AG08395 (cell line): ENCODE data around the gene POLR2I.
"Not testable (repeated sequence)": the region's sequence is repeated elsewhere in the genome, so short reads cannot be mapped to it uniquely, and the experiment has no call there.

Experiments
- DNase-seq: peaks from one replicate; pipeline ENCODE4 v3.0.0; 2012; ENCODE audit warnings: mixed read lengths, low spot score

POLR2I gene

DNA sequence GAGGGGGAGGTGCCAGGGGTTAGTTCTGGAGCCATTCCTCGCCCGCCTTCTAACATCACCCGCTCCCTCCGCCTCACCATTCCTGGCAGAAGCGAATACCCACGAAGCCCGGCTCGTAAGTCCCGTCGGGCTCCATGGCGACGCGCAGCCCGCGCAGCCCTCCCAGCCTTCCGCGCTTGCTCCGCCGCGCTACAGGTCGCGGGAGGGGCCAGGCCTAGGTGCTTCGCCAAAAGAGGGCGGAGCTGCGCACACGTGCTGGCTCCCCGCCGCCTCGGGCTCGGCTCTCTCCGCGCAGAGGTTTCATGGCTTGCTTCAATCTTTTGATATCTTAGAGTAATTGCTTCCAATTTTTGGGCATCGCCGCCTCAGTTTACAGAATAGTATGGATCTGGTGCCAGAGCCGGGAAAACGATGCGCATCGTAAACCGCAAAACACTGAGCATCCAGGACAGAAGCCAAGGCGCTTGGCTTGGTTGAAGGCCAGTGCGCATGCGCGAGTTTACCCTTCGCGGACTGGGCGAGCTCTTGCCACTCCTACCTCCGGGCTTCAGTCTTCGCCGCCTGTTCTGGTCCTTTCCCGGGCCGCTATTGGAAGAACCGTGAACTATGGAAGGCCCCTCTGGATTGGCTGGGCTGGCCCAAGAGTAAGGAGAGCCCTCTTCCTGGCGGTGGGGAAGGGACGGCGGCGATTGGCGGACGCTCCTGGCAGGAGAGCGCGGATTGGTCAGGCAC is at the start of gene POLR2I:
TSS of gene POLR2I (minus strand) at position 155 of the 732 bp plus-strand sequence. CDS start at position 136, 19 bp downstream.
- peak; percentile 99 for DNase-seq

GRCh38 chr19:36163813-36164212 is 49.1 kb upstream of the POLR2I start:
- DNase-seq, result no peak

- no peak for DNase-seq
Measured at GRCh38 chr19:36160821-36161596, 46.3 kb upstream of the POLR2I start.

DNA sequence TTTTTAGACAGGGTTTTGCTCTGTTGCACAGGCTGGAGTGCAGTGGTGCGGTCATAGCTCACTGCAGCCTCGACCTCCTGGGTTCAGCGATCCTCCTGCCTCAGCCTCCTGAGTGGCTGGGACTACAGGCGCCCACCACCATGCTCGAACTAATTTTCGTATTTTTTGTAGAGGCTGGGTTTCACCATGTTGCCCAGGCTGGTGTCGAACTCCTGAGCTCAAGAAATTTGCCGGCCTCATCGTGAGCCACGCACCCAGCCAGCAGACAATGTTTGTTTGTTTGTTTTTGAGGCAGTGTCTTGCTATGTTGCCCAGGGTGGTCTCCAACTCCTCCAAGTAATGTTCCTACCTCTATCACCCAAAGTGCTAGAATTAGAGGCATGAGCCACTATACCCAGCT is 38.5 kb upstream of the POLR2I start:
- no peak for DNase-seq

DNA sequence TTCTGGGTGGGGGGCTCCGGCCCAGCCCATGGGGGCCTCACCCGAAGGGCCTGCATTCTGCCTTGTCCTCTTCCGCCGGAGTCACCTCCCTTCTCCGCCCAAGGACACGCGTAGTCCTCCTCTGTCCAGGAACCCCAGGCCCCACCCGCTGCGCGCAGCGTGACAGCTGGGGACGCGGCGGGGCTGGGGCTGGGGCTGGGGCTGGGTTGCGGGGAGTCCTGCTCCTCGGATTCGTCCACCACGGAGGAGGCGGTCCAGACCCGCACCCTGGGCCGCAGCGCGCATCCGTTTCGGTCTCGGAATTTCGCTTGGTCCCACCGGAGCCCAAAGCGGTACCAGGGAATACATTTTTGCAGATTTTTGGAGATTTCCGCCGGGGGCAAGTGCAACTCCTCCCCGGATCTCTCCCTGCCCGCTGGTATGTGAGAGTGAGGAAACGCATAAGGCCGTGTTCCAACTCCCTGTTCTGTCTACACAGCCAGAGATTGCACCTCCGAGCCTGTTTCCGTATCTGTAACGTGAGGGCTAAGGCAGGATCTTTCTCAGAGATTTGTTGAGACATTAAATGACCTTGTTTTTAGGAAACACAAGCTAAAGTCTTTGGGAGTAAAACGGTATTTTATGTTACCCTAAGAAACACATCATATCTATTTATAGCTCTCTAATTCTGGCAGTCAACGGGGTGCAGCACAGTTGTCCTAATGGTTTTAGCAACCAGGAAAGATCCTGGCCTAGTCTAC is 37.8 kb upstream of the POLR2I start, which contains the start of gene COX7A1:
TSS of gene COX7A1 (minus strand) at position 96 of the 740 bp plus-strand sequence. CDS start at position 56, 40 bp downstream.
- peak; percentile 74 for DNase-seq

DNA sequence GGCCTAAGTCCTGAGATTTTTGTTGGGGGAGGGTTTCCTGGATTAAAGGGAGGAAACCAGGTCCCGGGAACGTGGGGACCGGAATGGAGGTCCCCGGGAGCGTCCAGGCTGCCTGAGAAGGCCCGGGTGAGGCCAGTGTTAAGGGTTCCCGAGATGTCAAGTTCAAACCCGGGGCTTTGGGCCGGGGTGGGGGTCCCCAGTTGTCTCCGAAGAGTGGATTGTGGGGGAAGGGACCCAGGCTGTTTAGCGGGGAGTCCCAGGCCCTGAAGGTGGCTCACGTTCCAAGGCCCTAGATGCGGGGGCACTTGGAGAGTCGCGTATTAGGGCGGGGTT is 37.3 kb upstream of the POLR2I start:
- DNase-seq, result no peak

DNA sequence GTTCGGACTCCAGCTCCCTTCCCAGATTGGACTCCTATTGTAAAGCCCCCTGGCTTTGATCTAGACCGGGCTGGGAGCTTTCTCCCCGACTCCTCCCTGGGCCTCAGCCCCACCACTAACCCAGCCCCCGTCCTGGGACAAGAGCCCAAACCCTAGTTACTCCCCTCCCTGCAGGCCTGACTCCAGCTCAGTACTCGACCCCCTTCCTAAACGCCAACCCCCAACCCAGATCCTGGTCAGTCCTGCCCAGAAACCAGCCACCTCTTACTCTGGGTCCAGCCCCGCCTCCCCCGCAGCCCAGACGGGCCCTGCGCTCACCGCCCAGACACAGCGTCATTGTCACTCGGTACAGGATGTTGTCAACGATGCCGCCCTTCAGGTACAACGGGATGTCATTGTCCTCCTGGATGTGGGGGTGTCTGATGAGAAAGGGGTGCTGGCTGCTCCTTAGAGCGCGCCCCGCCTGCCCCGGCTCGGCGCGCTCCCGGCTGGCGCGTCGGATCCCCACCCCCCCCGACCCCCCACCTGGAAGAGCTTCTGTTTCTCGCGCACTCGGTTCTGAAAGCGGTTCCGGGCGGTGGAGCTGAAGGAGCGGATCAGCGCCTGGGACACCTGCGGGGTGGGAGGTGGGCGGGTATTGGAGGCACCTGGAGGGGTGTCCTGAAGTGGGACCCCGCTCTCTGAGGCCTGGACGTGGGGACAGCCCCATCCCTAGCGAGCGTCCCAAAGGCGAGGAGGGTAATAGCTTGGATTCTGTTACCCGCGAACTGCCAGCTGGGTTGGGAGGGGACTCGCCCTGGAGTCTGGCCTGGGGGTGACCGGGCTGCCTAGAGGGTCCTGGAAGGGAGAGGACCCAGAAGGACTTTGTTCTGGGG is 36.7 kb upstream of the POLR2I start:
- DNase-seq, result peak; percentile 58

GRCh38 chr19:36150586-36150985 is 35.9 kb upstream of the POLR2I start:
- no peak for DNase-seq

DNA sequence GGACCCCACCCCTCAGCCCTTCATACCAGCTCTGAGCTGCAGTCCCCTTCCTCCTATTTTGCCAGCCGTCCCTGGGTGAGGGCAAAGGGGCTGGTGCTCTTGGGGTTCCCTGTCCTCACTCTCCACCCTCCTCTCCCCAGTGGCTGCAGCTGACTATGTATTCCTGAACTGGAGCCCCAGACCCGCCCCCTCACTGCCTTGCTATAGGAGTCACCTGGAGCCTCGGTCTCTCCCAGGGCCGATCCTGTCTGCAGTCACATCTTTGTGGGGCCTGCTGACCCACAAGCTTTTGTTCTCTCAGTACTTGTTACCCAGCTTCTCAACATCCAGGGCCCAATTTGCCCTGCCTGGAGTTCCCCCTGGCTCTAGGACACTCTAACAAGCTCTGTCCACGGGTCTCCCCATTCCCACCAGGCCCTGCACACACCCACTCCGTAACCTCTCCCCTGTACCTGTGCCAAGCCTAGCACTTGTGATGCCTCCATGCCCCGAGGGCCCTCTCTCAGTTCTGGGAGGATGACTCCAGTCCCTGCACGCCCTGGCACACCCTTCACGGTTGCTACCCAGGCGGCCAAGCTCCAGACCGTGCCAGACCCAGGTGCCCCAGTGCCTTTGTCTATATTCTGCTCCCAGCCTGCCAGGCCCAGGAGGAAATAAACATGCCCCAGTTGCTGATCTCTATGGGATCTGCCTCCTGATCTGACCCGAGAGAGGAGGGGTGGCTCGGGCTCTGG is 35.2 kb upstream of the POLR2I start:
- no peak for DNase-seq

DNA sequence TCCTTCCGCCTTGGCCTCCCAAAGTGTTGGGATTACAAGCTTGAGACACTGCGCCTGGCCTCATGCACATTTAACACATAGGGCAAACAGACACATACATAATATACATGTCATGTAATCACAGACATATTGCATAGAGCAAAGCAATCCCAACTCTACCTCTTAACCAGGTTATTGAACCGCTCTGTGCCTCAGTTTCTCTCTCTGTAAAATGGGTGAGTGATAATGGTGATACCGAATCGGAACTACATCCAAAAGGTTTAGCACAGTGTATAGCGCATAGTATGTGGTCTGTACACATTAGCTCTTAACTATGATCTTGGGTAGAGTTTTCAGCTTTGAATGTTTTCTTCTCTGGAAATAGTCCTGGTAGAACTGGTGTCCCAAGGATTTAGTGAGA is 29.9 kb upstream of the POLR2I start:
- DNase-seq, result no peak

GRCh38 chr19:36142496-36142895 is 27.8 kb upstream of the POLR2I start:
- no peak for DNase-seq

GRCh38 chr19:36142046-36142445 is 27.4 kb upstream of the POLR2I start:
- no peak for DNase-seq

GRCh38 chr19:36141039-36141927 is 26.6 kb upstream of the POLR2I start:
- DNase-seq, result peak; percentile 96

GRCh38 chr19:36140304-36141038 is 25.8 kb upstream of the POLR2I start:
- DNase-seq, result peak; percentile 40

- peak; percentile 99 for DNase-seq
Measured at GRCh38 chr19:36139473-36140303, 25.0 kb upstream of the POLR2I start, which contains the start of gene CAPNS1. Gene CAPNS1, plus strand, starts transcription at chr19:36140066. Its CDS starts 946 bp downstream, at chr19:36141012.

DNA sequence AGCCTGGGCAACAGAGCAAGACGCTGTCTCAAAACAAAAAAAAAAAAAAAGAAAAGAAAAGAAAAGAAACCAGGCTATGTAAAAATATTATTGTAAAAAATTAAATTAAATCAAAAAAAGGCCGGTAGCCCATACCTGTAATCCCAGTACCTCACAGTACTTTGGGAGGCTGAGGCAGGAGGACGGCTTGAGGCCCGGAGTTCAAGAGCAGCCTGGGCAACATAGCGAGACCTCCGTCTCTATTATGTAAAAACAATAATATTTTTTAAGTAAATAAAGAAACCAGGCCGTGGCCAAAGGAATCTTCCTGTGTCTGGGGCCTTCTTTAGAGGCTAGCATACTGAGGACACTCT is 24.4 kb upstream of the POLR2I start:
- DNase-seq, result no peak

- peak; percentile 81 for DNase-seq
Measured at GRCh38 chr19:36136964-36137686, 22.4 kb upstream of the POLR2I start.

DNA sequence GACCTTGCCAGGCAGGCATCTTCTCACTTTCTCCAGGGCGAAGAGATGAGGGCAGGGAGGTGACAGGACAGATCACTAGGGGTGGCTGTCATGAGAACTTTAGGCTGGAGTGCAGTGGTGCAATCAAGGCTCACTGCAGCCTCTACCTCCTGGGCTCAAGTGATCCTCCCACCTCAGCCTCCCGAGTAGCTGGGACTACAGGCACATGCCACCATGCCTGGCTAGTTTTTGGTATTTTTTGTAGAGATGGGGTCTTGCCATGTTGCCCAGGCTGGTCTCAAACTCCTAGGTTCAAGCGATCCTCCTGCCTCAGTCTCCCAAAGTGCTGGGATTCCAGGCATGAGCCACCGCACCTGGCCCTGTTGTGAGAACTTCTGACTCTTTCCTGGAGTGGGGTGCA is 20.2 kb upstream of the POLR2I start:
- DNase-seq, result not testable (repeated sequence)
